Measurements from ENCODE around the gene SYNRG.

GRCh38 chr17:37592291-37592690, 16.9 kb downstream of the SYNRG start:
- TF ChIP-seq CEBPB (IDR thresholded peaks at IDR 0.05) (no peak), CTCF (IDR thresholded peaks at IDR 0.05) (no peak), BCL3 (IDR thresholded peaks at IDR 0.05) (no peak), EP300 (IDR thresholded peaks at IDR 0.05) (no peak), USF2 (IDR thresholded peaks at IDR 0.05) (no peak), ELK1 (IDR thresholded peaks at IDR 0.05; ENCODE audit: low read depth, low read length) (no peak), E2F6 (IDR thresholded peaks at IDR 0.05; ENCODE audit: borderline replicate concordance, low read depth) (no peak), ESRRA (IDR thresholded peaks at IDR 0.05; ENCODE audit: borderline replicate concordance, low read length) (no peak), CHD4 (IDR thresholded peaks at IDR 0.05; ENCODE audit: borderline replicate concordance) (no peak), PHF8 (IDR thresholded peaks at IDR 0.05; ENCODE audit: borderline replicate concordance, low read depth) (no peak)

All from A549 (cell line).